HT1080 (cell line): ENCODE measurements around the gene SCFD2. TPM values are rescaled to one million over a fixed set of nuclear protein-coding genes. Genes with fewer than 3 reads are reported as not detected.
"Not testable (repeated sequence)": the region's sequence is repeated elsewhere in the genome, so short reads cannot be mapped to it uniquely, and the experiment has no call there.

Experiments used
- DNase-seq: peaks from one replicate; pipeline ENCODE4 v3.0.0-alpha.2; 2015; ENCODE audit warnings: low read depth
- polyA plus RNA-seq, 2 experiments: library from polyadenylated mRNA; depleted of rRNA; stranded (reverse); fragments of >200 nt; gene quantifications; 2 replicates each; pipeline ENCODE4 v1.2.3, GENCODE V29; 2015
- total RNA-seq: library from RNA; depleted of rRNA; stranded (reverse); fragments of >200 nt; shearing (Covaris generic); gene quantifications from 2 replicates; pipeline ENCODE4 v1.2.3, GENCODE V29; 2014; rRNA removed

SCFD2 gene
- total RNA-seq: 22.4 and 28.0 TPM in 2 replicates
- polyA plus RNA-seq (2015; cell fraction: cytosol; rRNA removed): 9.6 and 12.8 TPM in 2 replicates
- 21.8 and 25.0 TPM in 2 replicates for polyA plus RNA-seq (2015; cell fraction: nucleus; rRNA removed)

GRCh38 chr4:53365486-53366300 is at the start of gene SCFD2:
SCFD2 (minus strand) TSS chr4:53366061.
- peak; percentile 96 for DNase-seq

- not testable (repeated sequence) for DNase-seq
Measured at GRCh38 chr4:53409479-53409878, 43.6 kb upstream of the SCFD2 start.

- DNase-seq: no peak
Measured at GRCh38 chr4:53380221-53380620, 14.4 kb upstream of the SCFD2 start.

GRCh38 chr4:53378171-53378482 is 12.3 kb upstream of the SCFD2 start:
- no peak for DNase-seq

- DNase-seq: peak; percentile 88
Measured at GRCh38 chr4:53377319-53378170, 11.7 kb upstream of the SCFD2 start, which contains the start of gene FIP1L1. FIP1L1 (plus strand) TSS chr4:53377641; CDS start chr4:53377839, 198 bp downstream.

- no peak for DNase-seq
Measured at GRCh38 chr4:53376900-53377299, 11.0 kb upstream of the SCFD2 start.

- no peak for DNase-seq
Measured at GRCh38 chr4:53374777-53375258, 9.0 kb upstream of the SCFD2 start.

GRCh38 chr4:53371843-53372521 is 6.1 kb upstream of the SCFD2 start:
- no peak for DNase-seq

- DNase-seq: no peak
Measured at GRCh38 chr4:53371049-53371448, 5.2 kb upstream of the SCFD2 start.

GRCh38 chr4:53367721-53368120 is 1.9 kb upstream of the SCFD2 start:
- no peak for DNase-seq

- DNase-seq: no peak
Measured at GRCh38 chr4:53366301-53366716, 448 bp upstream of the SCFD2 start.

GRCh38 chr4:53365121-53365485 is 758 bp downstream of the SCFD2 start:
- DNase-seq: peak; percentile 27

GRCh38 chr4:53364624-53365023 is 1.2 kb downstream of the SCFD2 start:
- DNase-seq: no peak

- no peak for DNase-seq
Measured at GRCh38 chr4:53362093-53362492, 3.8 kb downstream of the SCFD2 start.

- DNase-seq: no peak
Measured at GRCh38 chr4:53361451-53361850, 4.4 kb downstream of the SCFD2 start.

GRCh38 chr4:53355930-53356521 is 9.8 kb downstream of the SCFD2 start:
- no peak for DNase-seq

- DNase-seq: no peak
Measured at GRCh38 chr4:53354012-53354722, 11.7 kb downstream of the SCFD2 start.

GRCh38 chr4:53349091-53349491 is 16.8 kb downstream of the SCFD2 start:
- no peak for DNase-seq

GRCh38 chr4:53348046-53348445 is 17.8 kb downstream of the SCFD2 start:
- DNase-seq: no peak
